GM18498 (cell line): ENCODE measurements around the gene GPM6B.

Experiments
- ATAC-seq: cut with Tn5 transposase; IDR thresholded peaks from one replicate; pipeline ENCODE4 v1.9.1; 2021; ENCODE audit warnings: mild to moderate bottlenecking, moderate library complexity; ENCODE audit not compliant: unreplicated experiment

The GPM6B gene

DNA sequence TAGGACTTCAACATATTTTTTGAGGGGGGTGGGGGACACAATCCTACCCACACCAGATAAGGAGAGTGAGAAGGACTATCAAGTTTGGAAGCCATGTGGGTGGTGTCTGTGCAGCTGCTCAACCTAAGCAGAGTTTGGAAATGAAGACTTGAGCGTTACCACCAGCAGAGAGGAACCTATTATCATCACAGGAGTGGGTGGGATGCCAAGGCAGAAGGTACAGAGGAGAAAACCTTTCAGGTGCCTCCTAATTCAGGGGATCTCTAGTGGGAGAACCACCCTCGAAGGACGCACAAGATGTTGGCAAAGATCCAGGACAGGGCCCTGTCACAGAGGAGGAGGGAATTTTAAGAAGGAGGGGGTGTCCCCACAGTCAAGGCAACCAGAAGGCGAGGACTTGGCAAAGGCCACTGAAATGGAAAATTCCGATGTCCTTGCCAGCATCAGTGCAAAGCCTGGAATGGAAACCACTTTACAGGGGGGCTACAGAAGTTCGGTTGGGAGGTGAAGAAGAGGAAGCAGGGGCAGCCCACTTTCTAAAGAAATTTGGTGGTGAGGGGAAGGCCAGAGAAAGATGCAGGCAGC, 8.4 kb upstream of the GPM6B start:
- ATAC-seq: no peak

DNA sequence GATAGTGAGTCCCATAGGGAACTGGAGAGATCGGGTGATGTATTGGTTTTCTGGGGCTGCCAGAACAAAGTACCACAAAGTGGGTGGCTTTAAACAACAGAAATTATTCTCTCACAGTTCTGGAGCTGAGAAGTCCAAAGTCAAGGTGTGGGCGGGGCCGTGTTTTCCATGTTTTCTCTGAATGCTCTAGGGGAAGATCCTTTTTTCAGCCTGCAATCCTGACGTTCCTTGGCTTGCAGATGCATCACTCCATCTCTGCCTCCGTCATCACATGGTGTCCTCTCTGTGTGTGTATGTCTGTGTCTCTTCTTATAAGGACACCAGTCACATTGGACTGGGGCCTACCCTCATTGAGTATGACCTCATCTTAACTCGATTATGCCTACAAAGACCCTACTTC, 7.9 kb upstream of the GPM6B start:
- no peak for ATAC-seq

DNA sequence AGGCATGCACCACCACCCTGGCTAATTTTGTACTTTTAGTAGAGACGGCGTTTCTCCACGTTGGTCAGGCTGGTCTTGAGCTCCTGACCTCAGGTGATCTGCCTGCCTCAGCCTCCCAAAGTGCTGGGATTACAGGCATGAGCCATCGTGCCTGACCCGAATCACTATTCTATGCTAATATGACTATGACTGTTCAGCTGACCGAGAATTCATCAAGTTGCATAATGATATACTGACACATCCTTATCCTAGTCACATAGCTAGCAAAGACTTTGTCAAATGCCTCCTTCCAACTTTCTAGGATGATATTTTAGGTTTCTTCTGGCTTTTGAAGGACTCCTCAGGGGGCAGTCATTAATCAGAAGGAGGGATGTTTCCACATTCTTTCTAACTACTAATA, 4.8 kb upstream of the GPM6B start:
- no peak for ATAC-seq

DNA sequence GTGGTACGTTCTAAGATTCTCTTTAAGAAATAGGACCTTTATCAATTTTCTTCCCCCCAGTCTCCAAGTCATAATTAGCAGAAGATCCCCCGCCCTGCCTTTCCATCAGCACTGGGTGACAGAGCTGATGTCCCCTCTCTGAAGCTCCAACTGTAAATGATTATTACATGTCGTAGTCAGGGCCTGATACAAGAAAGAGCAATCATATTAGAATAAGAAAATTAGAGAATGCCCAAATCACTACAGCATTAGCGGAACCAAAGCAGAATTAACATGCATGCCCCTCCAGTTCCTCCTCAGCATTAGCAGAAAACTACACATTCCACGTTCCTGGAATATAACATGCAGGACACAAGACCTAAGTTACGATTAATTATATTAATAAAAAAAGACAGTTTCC, 717 bp downstream of the GPM6B start:
- ATAC-seq: no peak

DNA sequence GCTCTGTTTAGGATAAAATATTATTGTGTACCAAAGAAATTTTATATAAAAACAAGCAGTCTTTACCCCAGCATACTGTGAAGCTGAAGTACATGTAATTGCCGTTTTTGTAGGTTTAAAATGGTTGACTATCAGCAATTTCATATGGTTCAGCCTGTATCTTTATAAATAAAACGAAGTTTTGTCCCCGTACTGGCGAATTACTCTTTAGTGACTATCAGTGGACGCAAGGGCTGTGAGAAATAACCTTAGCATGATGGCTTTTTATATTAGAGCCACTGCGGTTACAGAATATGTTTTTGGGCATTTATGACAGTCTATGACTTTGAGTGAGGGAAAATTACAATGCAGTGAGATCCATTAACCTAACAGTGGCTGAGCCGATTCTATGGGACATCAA, 1.2 kb downstream of the GPM6B start:
- no peak for ATAC-seq

DNA sequence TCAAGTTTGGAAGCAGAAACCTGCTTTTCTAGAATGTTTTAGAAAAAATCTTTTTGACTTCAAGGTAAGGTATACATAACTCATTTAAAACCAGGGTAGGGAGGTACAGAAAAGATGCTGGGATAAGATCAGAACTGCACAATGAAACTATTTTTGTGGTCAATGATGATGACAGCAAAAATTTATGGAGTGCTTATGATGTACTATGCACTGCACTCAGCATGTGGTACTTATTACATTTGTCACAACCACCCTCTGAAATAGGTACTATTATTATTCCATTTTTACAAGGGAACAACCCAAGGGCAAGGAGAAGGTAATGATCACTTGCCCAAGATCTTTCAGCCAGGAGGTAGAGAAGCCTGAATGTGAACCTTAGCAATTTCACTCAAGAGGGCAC, 8.0 kb downstream of the GPM6B start:
- ATAC-seq: no peak

DNA sequence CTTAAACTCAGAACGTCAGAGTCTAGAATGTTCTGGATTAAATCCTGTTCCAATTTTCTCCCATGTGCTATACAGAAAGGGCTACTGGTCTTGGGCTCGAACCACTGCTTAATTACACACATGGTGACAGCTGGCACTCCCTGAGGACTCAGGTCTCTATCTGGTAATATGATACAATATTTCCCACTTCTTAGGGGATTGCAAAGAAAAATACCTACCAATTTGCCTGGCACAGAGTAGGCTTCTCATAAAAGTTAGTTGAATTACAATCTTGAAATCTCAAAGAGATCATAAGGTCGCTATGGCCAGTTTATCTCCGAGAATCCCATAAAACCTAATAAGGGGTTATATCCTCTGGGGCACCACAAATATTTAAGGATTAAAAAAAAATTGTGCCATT, 8.6 kb downstream of the GPM6B start:
- ATAC-seq: no peak

DNA sequence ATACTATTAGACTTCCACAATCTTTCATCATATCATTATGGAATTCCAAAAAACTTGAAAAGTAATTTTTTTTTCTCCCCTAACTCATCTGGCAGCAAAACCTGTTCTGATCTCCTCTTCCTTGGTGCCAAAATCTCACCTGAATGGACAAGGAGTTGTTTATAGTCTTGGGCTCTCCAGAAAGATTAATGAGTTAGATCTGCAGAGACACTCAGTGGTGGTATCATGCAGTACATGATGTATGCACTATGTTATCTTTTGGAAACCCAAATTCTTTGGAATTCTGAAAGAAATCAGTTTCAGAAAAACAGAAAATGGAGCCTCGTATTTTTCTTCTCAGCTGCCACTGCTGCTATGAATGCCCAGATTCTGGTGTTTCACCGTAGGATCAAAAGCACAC, 11.7 kb downstream of the GPM6B start:
- ATAC-seq: no peak

DNA sequence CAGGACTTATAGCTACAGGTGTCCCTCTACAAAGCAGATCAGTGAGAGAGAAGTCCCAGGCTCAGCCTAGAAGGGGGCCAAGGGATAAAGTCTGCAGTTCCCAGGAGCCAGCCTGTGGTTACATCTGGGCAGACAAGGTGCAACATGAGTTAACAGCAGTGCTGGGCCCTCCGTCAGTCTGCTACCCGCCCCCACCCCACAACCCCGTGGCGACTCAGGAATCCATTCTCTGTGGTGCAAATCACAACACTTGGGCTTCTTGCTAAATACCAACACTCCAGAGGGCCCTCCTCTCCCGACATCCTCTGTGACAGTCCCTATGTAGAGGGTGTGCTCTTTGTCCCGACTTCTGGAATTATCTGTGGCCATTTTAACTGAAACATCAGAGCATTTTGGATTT, 13.8 kb downstream of the GPM6B start:
- no peak for ATAC-seq

DNA sequence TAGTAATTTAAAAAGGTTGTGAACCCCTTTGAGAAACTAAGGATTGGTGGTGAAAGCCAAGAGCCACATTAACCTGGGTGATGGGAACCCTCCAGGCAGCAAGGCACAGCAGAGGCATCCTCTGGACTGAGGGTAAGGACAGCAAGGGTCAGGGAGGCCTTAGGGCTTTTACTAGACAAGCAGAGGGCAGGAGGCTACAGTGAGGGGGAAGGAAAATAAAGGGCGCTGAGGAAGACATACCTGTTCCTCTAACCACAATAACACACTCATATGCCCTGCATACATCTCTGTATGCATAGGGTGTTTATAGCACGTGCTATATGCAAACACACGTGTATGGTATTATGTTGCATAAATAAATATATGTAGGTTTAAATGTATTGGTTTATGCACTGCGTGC, 18.7 kb downstream of the GPM6B start:
- no peak for ATAC-seq

DNA sequence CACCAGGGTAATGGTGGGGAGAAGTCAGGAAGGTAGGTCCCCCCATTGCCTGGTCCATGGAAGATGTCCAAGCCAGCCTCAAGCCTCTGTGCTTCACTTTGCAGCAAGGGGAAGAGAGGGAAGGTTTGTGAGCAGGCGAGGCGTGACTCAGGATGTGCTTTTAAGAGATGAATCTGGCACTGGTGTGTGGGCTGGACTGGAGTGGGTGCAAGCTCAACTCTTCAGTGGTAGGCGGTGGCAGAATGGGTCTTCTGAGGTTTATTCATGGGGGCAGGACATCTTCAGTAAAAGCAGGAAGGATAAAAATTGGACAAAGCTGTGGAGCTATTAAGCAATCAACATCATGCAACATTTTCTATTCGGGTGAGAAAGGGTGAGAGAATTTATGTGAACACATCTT, 19.4 kb downstream of the GPM6B start:
- no peak for ATAC-seq

DNA sequence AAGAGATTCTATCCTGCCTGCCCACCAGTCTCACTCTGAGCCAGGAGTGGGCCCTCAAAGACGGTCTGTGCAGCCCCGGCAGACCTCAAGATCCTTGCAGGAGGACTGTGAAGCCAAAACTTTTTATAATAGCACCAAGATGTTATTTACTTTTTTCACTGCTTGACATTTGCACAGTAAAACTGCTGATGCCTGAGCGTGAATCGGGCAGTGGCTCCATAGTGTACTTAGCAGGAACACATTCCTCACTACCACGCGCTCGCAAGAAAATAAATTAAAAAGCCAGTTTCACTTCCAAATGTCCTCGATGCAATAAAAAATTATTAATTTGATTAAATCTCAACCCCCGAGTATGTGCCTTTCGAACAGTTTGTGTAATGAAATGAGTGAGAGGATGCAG, 22.5 kb downstream of the GPM6B start:
- ATAC-seq: no peak

DNA sequence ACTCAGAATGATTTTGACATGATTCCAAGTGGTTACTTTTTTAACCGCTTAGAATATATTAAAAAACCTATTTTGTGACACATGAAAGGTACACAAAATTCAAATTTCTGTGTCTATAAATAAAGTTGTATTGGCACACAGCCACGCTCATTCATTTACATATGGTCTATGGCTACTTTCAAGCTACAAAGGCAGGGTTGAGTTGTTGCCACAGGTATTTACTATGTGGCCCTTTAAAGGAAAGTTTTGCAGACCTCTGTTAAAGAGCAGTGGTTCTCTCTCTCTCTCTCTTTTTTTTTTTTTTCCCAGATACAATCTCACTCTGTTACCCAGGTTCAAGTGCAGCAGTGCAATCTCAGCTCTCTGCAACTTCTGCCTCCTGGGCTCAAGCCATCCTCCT, 23.0 kb downstream of the GPM6B start:
- no peak for ATAC-seq

DNA sequence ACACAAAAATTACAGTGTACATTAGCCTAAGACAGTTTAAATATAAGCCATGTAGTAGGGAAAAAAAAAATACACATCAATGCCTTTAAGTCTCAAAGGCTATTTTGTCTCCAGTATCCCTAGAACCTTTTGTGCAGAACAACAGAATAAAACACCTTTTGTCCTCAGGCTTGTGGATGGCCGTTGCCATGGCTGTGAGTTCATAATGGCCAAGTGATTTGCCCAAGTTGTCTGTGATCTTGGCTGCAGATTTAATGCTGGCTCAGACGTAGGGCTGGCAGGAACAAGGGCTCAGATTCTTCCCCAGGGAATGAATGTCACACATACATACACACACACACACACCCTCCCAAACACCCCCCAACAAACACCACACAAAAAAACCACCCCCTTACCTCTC, 25.3 kb downstream of the GPM6B start:
- no peak for ATAC-seq

DNA sequence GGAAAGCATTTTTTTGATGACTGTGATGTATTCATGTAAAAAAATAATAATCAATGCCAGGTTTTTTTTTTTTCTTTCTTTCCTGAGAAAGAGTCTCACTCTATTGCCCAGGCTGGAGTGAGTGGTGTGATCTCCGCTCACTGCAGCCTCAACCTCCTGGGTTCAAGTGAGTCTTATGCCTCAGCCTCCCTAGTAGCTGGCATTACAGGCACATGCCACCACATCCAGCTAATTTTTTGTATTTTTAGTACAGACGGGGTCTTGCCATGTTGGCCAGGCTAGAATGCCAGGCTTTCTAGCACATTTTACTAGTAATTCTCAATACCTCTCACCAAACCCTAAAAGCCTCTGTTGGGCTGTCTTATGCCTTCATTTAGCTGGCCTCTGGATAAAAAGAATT, 25.7 kb downstream of the GPM6B start:
- ATAC-seq: no peak

DNA sequence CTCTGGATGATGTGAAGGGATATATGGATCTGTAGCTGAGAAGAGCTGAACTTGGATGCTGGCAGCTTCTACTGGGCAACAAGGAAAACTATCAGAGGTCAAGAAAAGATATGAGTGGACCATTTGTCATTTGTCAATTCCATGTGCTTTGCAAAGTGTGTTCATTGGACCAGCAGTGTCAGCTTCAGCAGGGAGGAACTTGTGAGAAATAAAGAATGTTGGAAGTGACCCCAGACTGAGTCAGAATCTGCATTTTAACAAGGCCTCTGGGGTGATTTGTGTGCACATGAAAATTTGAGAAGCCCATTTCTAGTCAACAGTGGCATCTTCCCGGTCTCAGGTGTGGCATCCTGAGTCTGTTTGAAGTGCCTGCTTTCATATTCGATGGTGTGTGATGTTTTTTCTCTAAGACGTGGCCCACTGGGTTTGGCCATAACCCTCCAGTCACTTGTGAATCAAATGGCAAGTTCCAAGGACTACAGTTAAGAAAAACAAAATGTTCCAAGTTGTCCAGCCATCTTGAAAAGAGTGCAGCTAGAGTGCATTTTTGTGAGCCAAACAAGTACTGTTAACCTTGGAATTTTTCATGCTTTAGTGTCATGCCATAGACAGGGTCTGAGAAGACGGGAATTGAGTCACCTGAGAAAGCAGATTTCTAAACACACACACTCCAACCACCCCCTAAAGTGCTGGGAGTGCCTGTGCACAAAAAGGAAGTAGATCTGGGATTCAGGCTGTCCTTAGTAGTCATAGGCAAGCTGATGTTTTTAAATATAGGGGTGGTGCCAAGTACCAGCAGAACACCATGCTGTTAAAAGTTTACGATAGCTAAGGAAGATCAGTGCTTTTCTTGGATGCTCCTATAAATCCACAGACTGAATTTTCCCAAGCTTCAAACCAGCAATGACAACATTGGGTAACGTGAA, 26.4 kb downstream of the GPM6B start:
- no peak for ATAC-seq

DNA sequence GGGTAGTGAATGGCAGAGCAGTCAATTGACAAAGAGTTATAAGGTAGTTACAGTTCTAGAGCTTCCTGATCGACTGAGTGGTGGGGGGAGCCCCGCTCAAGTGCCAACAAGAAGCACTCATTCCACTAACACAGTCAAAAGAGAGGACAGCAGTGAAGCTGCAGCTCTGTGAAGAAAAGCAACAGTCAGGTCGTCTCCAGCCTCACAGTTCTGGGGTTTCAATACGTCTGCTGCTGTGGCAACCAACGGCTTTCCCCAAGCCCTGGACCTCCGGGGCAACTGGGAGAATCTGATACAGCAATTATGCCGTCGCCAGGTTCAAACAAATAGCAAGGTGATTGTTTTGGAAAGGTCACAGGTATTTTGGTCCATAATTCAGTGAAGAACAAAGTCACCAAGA, 30.8 kb downstream of the GPM6B start:
- no peak for ATAC-seq

DNA sequence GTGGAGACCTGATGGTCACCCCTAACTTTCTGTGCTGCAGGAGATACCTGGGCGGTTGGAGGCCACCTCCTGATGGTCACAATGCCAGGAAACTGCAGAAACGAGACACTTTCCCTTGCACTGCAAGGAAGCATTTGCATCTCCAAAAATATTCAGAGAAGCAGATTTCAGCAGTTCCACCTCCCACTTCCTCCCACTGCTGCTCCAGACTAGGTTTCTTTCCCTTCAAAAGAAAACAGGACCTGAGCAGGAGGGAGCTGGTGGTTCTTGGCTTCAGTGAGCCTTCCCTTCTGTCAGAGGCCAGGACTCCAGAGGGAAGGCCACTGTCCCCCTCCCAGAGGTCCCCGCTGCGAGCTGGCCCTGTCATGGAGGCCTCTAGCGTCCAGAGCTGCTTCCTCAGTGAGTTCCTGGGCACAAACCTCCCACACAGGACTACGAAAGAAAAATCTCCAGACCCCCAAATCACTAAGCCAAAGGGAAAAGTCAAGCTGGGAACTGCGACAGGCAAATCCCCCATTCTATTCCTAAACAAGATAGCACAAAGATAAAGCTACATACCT, 35.9 kb downstream of the GPM6B start:
- no peak for ATAC-seq

DNA sequence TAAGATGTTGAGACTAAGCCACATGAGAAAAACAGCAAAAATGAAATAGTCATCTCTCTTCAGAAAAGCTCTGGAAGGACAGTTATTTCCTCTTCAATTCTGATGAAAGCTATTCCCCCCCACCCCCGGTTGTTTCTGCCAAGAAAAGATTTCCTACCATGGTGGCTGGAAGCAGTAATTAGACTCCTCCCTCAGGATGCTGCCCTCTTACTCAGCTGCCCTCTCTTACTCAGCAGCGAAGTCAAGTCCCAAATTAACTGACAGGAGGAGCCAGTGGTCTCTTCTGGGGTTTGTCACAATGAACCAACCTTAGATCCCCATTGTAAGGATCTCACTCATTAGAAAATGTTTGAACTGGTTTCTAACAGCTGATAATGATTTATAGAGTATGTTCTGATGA, 38.0 kb downstream of the GPM6B start:
- no peak for ATAC-seq

DNA sequence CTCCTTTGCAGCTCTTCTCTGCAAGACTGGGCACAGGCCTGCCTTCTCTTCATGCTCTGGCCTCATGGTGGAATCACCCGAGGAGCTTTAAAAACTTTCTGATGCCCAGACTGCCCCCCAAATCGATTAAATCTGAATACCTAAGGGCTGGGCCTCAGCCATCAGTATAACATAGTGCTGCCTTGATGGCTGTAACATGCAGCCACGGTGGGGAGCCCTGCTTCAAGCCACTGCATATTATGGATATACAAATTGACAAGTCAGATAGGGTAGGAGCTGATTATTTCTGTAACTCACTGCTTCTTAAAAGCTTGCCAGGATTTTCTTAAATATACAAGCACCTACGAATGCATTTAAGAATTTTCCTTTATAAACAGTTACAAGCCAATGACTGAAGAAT, 40.5 kb downstream of the GPM6B start:
- ATAC-seq: no peak

DNA sequence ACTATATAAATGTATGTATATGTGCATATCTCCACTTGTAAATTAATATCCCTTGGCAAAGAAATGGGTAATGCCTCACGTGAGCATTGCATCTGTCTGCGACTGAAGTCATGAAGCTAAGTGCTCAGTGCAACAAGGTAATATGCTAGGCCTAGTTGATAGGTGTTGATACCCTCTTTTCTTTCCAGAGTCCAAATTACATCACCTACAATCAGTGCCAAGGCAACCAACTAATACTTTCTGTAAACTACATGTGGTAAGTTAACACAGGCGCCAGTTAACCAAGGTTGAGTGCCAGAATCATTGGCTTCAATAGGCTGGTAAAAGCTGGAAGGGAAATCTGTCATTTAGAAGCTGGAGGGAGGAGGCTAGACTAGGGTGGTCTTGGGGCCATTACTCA, 41.1 kb downstream of the GPM6B start:
- ATAC-seq: no peak

DNA sequence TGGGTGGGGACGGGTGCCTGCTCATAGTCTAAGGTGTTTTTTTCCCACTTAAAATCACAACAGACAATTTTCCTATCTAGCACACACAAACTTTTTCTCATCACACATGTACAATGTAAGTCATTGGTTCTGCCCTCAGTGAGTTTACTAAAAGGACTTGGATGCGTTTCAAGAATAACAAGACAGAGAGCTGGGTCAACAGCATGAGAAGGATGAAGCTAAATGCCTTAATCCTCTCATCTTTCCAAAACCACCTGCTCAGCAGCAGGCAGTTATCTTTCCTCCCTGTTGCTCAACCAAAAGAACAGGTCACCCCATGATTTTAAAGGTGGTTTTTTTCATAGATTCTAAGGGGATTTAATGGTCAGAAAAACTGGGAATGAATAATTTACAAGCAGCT, 42.2 kb downstream of the GPM6B start:
- no peak for ATAC-seq
